Fibroblast of skin of back (primary cell): ENCODE measurements around the gene ARHGAP26.

Experiments
- DNase-seq: peaks from one replicate; pipeline ENCODE4 v3.0.0-alpha.2; 2013

ARHGAP26 gene

GRCh38 chr5:142878111-142878510, 107.9 kb downstream of the ARHGAP26 start:
- no peak for DNase-seq

DNA sequence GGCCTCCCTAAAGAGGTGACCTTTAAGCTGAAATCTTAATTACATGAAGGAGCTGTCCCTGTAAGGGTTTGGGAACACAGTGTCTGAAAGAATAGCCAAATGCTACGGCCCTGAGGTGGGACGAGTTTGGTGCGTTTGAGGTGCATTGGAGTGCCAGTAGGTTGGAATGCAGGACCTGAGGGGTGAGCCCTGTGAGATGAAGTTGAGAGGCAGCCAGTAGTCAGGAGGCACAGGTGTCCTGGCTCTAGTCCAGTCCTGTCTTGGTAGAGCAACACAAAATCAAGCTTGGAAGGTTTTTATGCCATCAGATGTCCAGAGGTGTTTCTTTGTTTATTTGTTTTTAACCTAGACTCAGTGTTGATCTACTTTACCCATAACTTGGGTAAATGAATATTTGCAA, 108.5 kb downstream of the ARHGAP26 start:
- no peak for DNase-seq

GRCh38 chr5:142881076-142881783, 111.1 kb downstream of the ARHGAP26 start:
- DNase-seq, result peak; percentile 60

DNA sequence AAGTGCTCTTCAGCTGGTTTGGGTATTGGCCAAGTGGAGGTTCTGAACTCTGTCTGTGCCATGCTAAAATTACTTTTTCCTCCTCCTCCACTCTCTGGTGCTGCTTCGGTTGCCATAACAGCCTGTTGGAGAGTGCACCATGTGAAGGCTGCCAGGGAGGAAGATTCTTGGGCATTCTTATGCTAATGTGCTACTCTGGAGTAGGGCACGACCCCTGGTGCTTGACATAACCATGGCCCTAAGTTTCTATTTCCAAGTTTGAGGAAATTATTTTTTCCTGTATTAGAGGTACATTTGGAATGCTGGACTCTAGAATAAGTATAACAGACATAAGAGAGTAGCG, 111.6 kb downstream of the ARHGAP26 start:
- no peak for DNase-seq

GRCh38 chr5:142883025-142883424, 112.8 kb downstream of the ARHGAP26 start:
- DNase-seq, result peak; percentile 57

GRCh38 chr5:142883438-142883837, 113.3 kb downstream of the ARHGAP26 start:
- DNase-seq, result no peak

DNA sequence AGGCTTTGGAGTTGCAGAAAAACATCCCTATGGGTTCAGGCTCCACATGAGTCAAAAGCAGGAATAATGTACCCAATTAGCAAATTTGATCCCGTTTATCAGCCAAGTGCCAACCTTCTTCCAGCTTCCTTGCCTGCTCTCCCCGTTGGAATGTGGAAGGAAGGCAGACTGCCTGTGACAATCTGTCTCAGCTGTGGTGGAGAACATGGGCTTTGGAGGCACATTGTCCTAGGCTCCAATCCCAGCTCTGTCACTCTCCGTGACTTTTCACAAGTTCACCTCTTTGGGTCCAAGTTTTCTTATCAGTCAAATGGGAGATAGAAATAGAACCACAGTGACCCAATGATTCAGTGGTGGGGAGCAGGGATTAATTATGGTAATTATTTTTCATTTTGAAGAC, 113.9 kb downstream of the ARHGAP26 start:
- no peak for DNase-seq

- DNase-seq, result no peak
These were observed 116.0 kb downstream of the ARHGAP26 start for GRCh38 chr5:142886211-142886610.

DNA sequence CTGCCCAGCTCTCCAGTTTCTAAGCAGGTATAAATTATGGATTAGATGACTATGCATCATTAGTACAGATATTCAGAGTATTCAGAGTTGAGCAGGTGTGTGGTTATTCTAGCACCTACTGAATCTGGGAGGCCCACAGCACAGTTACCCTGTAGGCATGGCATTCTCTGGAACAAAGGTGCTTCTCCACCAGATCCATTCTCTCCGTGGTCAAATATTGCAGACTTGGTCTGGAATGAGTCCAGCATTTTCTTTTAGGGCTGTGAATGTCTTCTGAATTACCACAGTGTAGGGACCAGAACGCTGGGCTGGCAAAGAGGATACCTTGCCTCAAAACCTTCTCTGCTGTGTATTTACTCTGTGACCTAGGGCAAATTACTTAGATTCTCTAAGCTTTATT, 116.8 kb downstream of the ARHGAP26 start:
- DNase-seq, result no peak

DNA sequence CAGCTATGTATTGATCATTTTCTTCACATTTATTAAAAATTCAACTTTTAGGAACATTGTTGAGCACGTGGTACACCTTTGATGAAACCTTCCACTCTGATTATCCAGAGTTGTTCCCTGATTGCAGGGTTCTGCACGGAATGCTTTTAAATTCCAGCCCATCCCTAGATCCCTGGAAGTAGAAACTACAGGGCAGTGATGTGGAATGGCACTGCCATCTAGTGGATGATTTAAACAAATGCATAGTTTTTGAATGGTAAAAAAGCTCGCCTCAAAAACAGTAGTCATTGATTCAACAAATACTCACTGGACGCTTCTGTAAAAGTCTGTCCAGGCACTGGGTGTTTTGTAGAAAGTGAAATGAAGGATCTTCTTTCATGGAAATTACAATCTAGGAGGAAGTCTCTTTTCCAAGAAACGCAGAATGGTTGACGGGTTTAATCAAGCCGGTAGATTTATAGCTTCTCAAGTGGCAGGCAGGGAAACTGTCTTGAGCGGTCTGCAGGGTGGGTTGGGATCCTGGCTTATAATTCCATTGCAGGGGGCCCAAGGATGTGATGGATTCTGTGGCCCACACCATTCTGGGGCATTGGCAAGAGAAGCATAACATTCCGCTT, 118.4 kb downstream of the ARHGAP26 start:
- peak; percentile 64 for DNase-seq

- no peak for DNase-seq
These were observed 121.8 kb downstream of the ARHGAP26 start for GRCh38 chr5:142892021-142892420.

GRCh38 chr5:142894315-142894714, 124.1 kb downstream of the ARHGAP26 start:
- DNase-seq, result no peak

DNA sequence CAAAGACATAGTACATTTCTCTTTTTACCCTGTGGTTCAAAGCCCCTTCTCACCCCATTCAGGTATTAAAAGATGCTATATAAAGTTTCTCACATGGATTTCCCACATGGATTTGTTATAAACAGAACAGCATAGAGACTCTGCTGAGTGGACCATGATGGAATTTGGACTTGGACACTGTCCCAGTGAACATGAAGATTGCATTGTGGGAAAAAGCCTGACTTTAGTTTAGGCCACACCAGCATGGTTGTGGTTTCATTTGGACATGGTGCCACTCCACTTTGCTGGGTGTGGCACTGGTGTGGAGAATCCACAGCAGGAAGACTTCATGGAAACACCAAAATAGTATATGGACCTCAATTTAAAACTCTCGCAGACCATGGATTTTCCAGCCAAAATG, 124.6 kb downstream of the ARHGAP26 start:
- DNase-seq, result peak; percentile 64

DNA sequence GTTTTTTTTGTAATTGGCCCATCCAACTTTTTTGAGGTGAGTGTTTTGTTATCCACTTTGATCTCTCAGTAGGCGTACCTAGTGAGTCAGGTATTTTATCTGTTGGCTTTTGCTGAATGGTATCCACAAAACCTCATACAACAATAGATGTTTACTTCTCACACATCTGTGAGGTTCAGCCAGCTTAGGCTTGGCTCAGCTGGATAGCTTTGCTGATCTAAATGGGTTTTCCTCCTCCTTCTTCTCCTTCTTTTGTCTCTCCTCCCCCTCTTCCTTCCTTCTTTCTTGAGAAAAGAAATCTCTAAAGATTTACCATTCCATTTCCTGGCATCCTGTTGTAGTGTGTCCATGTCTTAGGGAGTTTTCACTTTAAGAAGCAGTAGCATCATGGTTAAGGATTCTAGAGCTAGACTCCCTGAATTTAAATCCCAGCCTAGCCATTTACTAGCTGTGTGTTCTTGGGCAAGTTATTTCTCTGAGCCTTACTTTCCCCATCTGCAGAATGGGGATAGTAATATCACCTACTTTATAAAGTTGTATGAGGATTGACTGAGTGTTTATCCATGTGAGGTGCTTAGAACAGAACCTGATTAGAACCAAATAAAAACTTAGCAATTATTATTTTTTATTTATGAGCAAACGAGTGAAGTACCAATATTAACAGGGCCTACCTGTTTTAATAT, 126.3 kb downstream of the ARHGAP26 start:
- no peak for DNase-seq

DNA sequence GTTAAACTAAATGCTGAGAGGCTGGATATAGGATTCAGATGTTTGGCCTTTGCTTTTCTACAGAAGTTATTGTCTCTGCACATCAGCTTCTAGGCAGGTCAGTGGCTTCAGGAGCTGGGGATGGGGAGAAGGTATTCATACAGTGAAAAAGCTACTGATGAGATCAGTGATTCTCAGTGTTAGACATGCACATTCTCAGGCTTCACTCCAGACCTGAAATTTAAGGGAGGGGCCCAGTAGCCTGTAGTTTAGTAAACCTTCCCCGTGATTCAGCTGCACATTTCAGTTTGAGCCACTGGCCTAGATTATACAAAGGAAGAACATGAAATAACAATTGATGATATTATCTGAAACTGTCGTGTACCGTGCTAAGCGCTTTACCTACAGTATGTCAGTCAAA, 127.2 kb downstream of the ARHGAP26 start:
- no peak for DNase-seq

GRCh38 chr5:142900927-142901326, 130.8 kb downstream of the ARHGAP26 start:
- peak; percentile 81 for DNase-seq

GRCh38 chr5:142901476-142902185, 131.5 kb downstream of the ARHGAP26 start:
- DNase-seq, result no peak

GRCh38 chr5:142902186-142902965, 132.2 kb downstream of the ARHGAP26 start:
- DNase-seq, result no peak

GRCh38 chr5:142904416-142904815, 134.2 kb downstream of the ARHGAP26 start:
- DNase-seq, result no peak

GRCh38 chr5:142905348-142905747, 135.2 kb downstream of the ARHGAP26 start:
- DNase-seq, result no peak

DNA sequence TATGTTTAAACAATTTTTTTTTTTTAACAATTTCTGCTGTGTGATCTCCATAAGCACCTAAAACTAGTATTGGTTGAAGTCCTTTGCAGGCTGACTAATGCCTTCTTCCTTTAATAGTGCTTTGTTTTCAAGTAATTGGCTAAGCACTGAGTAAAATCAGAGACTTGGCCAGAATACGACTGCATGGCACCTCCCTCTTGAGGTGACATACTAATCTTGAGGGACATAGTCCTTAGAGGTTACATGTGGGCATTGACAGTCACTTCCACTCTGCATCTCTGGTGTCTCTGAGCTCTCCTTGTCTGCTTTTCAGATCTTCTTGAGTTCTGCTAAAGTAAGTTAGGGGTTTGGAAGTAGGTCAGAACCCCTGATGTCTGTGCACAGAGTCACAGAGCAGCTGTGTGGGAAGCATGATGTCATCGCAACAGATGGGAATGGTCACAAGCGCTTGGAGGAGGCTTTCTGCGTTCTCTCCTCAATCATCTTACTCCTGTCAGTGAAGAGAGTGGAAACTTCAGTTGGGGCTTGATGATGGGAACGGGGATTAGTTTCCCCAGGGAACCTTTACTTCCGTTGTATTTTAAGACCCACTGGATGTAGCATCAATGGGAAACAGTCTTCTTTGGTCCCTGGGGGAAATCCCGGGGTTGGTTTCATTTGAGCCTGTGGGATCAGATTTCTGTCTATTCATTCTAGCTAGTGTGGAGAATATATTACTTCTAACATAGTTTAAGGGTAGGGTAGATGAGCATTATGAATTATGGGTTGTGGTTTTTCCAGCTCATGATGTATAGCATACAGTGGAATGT, 136.9 kb downstream of the ARHGAP26 start:
- peak; percentile 62 for DNase-seq

- DNase-seq, result no peak
These were observed 138.5 kb downstream of the ARHGAP26 start for GRCh38 chr5:142908659-142909058.
